OCI-LY3 (cell line): Measurements from ENCODE around the gene EML1.

ENCODE experiments used
- EZH2phosphoT487 ChIP-seq: fragments of 200-600 bp; shearing (Covaris generic); IDR thresholded peaks from 2 replicates; pipeline ENCODE4 v1.6.1; 2018; ENCODE audit warnings: antibody characterized with exemption, mixed run types, low read depth
- TF ChIP-seq, protein P1 (sequence below): fragments of 200-600, 300-600 bp; sonication (generic); IDR thresholded peaks from 2 replicates; pipeline ENCODE4 v1.5.1; 2014; ENCODE audit warnings: antibody characterized with exemption, low read length, low read depth

DNA sequence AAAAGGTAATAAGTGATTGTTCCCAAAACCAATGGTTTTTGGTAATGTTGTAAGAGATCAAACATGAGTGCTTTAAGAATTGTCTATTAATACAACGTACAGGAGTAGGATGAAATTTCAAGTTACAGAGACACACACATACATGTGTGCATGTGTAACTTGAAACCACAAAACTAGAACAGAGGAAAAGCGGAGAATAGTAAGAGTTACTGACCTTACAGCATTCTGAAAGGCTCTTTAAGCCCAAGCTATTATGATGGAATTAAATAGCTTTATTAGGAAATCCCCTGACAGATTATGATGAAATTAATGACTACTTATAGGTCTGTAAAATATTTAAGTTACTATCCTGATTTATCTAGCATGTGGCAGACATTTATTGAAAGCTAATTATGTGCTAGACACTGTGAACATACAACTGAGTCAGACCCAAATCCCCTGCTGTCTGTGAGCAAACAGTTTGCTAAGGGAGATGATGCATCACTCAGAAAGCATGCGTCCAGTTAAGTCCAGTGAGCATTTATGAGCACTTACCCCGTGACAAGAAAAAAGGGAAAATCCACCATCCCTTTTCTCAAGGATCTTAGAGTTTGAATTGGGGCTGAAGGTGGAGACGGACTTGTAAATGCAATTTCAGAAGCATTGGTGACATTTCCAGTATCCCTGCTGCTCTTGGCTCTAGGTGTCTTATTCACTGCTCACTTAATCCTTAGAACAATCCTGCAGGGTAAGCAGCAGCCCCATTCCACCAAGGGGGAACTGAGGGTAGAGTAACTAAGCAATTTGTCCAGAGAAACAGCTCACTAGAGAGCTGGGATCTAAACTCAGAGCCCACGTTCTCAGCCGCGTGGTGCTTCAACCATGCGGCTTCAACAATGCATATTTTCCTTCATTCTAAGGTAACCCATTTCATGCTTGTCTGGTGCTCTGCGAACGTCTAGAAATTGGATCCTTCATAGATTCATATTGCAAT lies 117.4 kb downstream of the EML1 start:
- TF ChIP-seq, protein P1, sequence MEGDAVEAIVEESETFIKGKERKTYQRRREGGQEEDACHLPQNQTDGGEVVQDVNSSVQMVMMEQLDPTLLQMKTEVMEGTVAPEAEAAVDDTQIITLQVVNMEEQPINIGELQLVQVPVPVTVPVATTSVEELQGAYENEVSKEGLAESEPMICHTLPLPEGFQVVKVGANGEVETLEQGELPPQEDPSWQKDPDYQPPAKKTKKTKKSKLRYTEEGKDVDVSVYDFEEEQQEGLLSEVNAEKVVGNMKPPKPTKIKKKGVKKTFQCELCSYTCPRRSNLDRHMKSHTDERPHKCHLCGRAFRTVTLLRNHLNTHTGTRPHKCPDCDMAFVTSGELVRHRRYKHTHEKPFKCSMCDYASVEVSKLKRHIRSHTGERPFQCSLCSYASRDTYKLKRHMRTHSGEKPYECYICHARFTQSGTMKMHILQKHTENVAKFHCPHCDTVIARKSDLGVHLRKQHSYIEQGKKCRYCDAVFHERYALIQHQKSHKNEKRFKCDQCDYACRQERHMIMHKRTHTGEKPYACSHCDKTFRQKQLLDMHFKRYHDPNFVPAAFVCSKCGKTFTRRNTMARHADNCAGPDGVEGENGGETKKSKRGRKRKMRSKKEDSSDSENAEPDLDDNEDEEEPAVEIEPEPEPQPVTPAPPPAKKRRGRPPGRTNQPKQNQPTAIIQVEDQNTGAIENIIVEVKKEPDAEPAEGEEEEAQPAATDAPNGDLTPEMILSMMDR: no peak
- TF ChIP-seq EZH2phosphoT487: no peak
